ENCODE measurements around the gene SSB.

Gene SSB

GRCh38 chr2:169771612-169772011 is 27.1 kb upstream of the SSB start:
- Mint-ChIP-seq H3K27ac (no peak overlapping the region), H3K4me1 (ENCODE audit: low read depth) (peaks cover 6% of the 10 kb centered on the region), H3K4me3 (no peak overlapping the region), H3K36me3 (ENCODE audit: low read depth) (no peaks in the 10 kb centered on the region), H3K27me3 (ENCODE audit: low read depth) (peaks cover 14% of the 10 kb centered on the region), H3K9me3 (no peaks in the 10 kb centered on the region)

- no peak overlapping the region for H3K27ac Mint-ChIP-seq
Observed at GRCh38 chr2:169772651-169773050, 26.0 kb upstream of the SSB start.

DNA sequence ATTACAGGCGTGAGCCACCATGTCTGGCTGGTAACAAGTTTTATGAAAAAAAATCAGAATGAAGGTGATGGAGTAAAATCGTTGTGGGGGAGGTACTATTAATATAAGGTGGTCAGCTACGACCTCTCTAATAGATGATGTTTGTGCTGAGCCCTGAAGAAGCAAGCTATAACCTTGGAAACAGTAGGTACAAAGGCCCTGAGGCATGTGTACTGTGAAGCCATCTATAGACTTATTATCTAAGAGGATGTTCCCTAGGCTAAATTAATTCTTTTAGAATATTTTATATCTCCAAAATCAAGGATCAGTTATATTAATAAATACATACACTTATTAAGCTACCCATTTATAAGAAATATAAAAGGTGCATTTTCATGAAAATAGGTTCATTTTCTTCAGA is 23.3 kb upstream of the SSB start:
- Mint-ChIP-seq H3K9me3 (no peaks in the 10 kb centered on the region), H3K4me3 (no peak overlapping the region), H3K27me3 (ENCODE audit: low read depth) (peaks cover 3% of the 10 kb centered on the region), H3K4me1 (ENCODE audit: low read depth) (peaks cover 3% of the 10 kb centered on the region), H3K36me3 (ENCODE audit: low read depth) (no peaks in the 10 kb centered on the region), H3K27ac (no peak overlapping the region)

More at GRCh38 chr2:169772651-169773050, 26.0 kb upstream of the SSB start:
- no peak overlapping the region for H3K4me3 Mint-ChIP-seq
- no peaks in the 10 kb centered on the region for H3K9me3 Mint-ChIP-seq
- no peaks in the 10 kb centered on the region for H3K36me3 Mint-ChIP-seq (ENCODE audit: low read depth)
- H3K4me1 Mint-ChIP-seq (ENCODE audit: low read depth) = no peaks in the 10 kb centered on the region
- H3K27me3 Mint-ChIP-seq (ENCODE audit: low read depth) = peaks cover 14% of the 10 kb centered on the region

DNA sequence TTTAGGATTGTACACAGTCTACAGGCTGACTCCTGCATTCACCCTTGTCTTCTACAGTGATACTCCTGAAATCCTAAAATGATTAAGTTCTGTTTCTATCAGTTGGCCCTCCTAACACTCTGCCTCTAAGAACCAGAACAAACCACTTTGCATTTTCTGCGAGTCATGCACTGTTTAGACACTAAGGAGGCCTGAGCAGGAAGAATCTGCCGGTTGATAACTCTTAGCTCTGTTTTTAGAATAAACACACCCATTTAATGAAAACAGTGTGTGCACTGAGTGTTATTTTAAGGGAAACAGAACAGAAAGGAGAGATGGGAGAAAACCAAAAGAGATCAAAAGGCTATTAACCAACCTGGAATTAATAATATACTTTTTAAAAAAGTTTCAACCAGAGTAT is 22.9 kb upstream of the SSB start:
- no peak overlapping the region for H3K27ac Mint-ChIP-seq
- H3K36me3 Mint-ChIP-seq (ENCODE audit: low read depth) = no peaks in the 10 kb centered on the region
- peaks cover 3% of the 10 kb centered on the region for H3K27me3 Mint-ChIP-seq (ENCODE audit: low read depth)

GRCh38 chr2:169776252-169776761 is 22.4 kb upstream of the SSB start:
- Mint-ChIP-seq H3K9me3 (no peaks in the 10 kb centered on the region), H3K4me1 (ENCODE audit: low read depth) (peaks cover 3% of the 10 kb centered on the region), H3K27me3 (ENCODE audit: low read depth) (peaks cover 3% of the 10 kb centered on the region)

More for the DNA sequence above, 22.9 kb upstream of the SSB start:
- no peaks in the 10 kb centered on the region for H3K9me3 Mint-ChIP-seq
- H3K4me1 Mint-ChIP-seq (ENCODE audit: low read depth) = peaks cover 3% of the 10 kb centered on the region
- H3K4me3 Mint-ChIP-seq = no peak overlapping the region

DNA sequence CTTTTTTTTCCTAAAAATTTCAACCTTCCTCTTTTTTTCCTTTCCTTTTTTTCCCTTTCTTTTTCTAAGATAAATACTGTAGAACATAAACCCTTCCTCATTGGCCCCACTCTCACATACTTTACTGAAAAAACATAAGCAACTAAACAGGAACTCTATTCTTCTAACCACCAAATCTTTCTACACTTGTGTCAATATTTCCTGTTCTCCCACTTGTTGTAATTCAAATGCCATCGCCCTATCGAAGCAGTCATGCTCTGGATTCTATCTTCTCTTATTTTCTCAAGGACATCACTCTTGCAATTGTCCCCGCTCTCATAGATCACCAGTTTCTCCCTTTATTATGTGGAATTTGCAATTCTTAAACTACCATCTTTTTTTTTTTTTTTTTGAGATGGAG is 20.2 kb upstream of the SSB start:
- Mint-ChIP-seq H3K27ac (no peak overlapping the region), H3K4me1 (ENCODE audit: low read depth) (peaks cover 3% of the 10 kb centered on the region), H3K36me3 (ENCODE audit: low read depth) (no peaks in the 10 kb centered on the region), H3K27me3 (ENCODE audit: low read depth) (peaks cover 8% of the 10 kb centered on the region), H3K9me3 (no peaks in the 10 kb centered on the region), H3K4me3 (no peak overlapping the region)

More at GRCh38 chr2:169776252-169776761, 22.4 kb upstream of the SSB start:
- no peak overlapping the region for H3K4me3 Mint-ChIP-seq
- H3K27ac Mint-ChIP-seq = no peak overlapping the region
- H3K36me3 Mint-ChIP-seq (ENCODE audit: low read depth) = no peaks in the 10 kb centered on the region

GRCh38 chr2:169781249-169782013 is 17.2 kb upstream of the SSB start:
- Mint-ChIP-seq H3K27me3 (ENCODE audit: low read depth) (peaks cover 8% of the 10 kb centered on the region), H3K27ac (no peak overlapping the region), H3K36me3 (ENCODE audit: low read depth) (no peaks in the 10 kb centered on the region), H3K4me1 (ENCODE audit: low read depth) (peaks cover 3% of the 10 kb centered on the region), H3K4me3 (no peak overlapping the region), H3K9me3 (no peaks in the 10 kb centered on the region)

DNA sequence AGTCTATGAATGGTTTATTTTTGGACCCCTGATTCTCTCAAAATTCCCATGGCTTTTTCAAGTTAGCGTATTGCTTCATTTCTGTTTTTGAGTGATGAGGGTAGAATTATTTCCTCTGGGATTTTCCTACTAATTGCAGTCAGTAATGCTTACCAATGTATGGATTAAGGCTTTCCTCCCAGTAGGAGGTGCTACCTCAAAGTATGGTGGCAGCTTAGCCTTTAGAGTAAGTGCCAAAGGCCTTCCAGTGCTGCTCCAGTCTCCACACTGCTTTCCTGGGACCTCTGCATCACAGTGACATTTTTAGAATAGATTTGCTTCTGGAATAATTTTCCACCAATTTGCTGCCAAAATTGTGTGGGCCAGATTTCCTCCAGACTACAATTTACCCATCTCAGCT is 16.2 kb upstream of the SSB start:
- H3K27me3 Mint-ChIP-seq (ENCODE audit: low read depth) = peaks cover 9% of the 10 kb centered on the region
- no peak overlapping the region for H3K4me3 Mint-ChIP-seq
- H3K4me1 Mint-ChIP-seq (ENCODE audit: low read depth) = peaks cover 3% of the 10 kb centered on the region
- H3K36me3 Mint-ChIP-seq (ENCODE audit: low read depth) = no peaks in the 10 kb centered on the region
- H3K27ac Mint-ChIP-seq = no peak overlapping the region
- H3K9me3 Mint-ChIP-seq = no peaks in the 10 kb centered on the region

DNA sequence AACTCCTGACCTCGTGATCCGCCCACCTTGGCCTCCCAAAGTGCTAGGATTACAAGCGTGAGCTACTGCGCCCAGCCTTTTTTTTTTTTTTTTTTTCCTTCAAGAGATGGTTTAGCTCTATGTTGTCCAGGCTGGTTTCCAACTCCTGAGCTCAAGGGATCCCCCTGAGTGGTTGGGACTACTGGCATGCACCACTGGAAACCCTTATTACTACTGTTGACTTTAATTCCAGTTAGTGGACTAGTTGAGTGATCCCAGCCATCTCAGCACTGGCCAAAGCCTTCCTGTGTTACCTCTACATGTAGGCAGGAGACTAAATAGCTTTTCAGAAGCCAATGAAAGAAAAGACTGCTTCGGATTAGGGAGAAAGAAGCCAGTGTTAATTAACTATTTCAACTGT is 8.1 kb upstream of the SSB start:
- Mint-ChIP-seq H3K4me1 (ENCODE audit: low read depth) (peaks cover 7% of the 10 kb centered on the region), H3K9me3 (no peaks in the 10 kb centered on the region), H3K4me3 (no peak overlapping the region), H3K27me3 (ENCODE audit: low read depth) (peaks cover 38% of the 10 kb centered on the region), H3K36me3 (ENCODE audit: low read depth) (no peaks in the 10 kb centered on the region), H3K27ac (no peak overlapping the region)

- Mint-ChIP-seq H3K27me3 (ENCODE audit: low read depth) (peaks cover 18% of the 10 kb centered on the region), H3K4me1 (ENCODE audit: low read depth) (peaks cover 9% of the 10 kb centered on the region), H3K36me3 (ENCODE audit: low read depth) (peaks cover 5% of the 10 kb centered on the region), H3K9me3 (no peaks in the 10 kb centered on the region), H3K27ac (no peak overlapping the region), H3K4me3 (no peak overlapping the region)
Observed at GRCh38 chr2:169795181-169795580, 3.5 kb upstream of the SSB start.

DNA sequence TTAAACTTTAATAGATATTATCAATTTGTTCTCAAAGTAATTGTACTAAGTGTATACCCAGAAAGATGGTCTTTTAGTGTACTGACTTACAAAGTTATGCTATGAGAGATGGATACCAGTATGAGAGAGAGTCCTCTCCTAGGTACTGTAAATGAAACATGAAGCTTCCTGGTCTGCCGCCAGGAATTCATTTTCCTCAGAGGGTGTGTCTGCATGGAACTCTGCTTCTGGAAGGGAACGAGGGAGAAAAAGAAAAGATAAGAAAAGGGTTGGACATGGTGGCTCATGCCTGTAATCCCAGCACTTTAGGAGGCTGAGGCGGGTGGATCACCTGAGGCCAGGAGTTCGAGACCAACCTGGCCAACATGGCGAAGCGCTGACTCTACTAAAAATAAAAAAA is 2.2 kb upstream of the SSB start:
- no peaks in the 10 kb centered on the region for H3K9me3 Mint-ChIP-seq
- H3K36me3 Mint-ChIP-seq (ENCODE audit: low read depth) = peaks cover 7% of the 10 kb centered on the region
- H3K4me3 Mint-ChIP-seq = no peak overlapping the region
- peaks cover 18% of the 10 kb centered on the region for H3K27me3 Mint-ChIP-seq (ENCODE audit: low read depth)
- peaks cover 12% of the 10 kb centered on the region for H3K4me1 Mint-ChIP-seq (ENCODE audit: low read depth)
- H3K27ac Mint-ChIP-seq = no peak overlapping the region

DNA sequence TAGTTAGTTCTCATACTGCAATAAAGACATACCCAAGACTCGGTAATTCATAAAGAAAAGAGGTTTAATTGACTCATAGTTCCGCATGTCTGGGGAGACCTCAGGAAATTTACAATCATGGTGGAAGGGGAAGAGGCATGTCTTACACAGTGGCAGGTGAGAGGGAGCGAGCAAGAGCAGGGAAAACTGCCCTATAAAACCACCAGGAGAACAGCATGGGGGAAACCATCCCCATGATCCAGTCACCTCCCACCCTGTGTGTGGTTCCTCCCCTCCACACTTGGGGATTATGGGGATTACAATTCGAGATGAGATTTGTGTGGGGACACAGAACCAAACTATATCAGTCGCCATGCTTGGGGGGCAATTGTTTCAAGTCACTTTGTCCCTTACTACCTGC is 1.1 kb upstream of the SSB start:
- peaks cover 14% of the 10 kb centered on the region for H3K27me3 Mint-ChIP-seq (ENCODE audit: low read depth)
- H3K9me3 Mint-ChIP-seq = no peaks in the 10 kb centered on the region
- H3K4me1 Mint-ChIP-seq (ENCODE audit: low read depth) = peaks cover 18% of the 10 kb centered on the region
- peak overlapping the region; percentile 63 for H3K4me3 Mint-ChIP-seq
- H3K36me3 Mint-ChIP-seq (ENCODE audit: low read depth) = peaks cover 11% of the 10 kb centered on the region
- H3K27ac Mint-ChIP-seq = peak overlapping the region; percentile 22

DNA sequence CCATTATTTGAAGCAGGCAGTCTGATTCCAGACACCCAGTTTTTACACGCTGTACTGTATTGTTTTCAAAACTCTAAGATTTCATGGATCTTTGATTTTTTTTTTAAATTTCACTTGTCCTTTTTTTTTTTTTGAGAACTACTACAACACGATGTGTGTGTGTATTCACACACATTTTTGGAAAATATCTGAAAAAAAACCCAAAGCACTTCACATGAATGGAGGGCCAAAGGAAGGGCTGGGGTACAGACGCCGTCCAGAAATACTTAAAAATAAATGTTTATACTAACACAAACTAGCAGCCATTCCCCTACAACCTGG is 314 bp upstream of the SSB start:
- Mint-ChIP-seq H3K9me3 (no peaks in the 10 kb centered on the region), H3K4me1 (ENCODE audit: low read depth) (peaks cover 19% of the 10 kb centered on the region), H3K4me3 (peak overlapping the region; percentile 78), H3K36me3 (ENCODE audit: low read depth) (peaks cover 12% of the 10 kb centered on the region), H3K27ac (peak overlapping the region; percentile 72), H3K27me3 (ENCODE audit: low read depth) (peaks cover 10% of the 10 kb centered on the region)

- peaks cover 15% of the 10 kb centered on the region for H3K4me1 Mint-ChIP-seq (ENCODE audit: low read depth)
- H3K4me3 Mint-ChIP-seq = no peak overlapping the region
- no peak overlapping the region for H3K27ac Mint-ChIP-seq
- H3K36me3 Mint-ChIP-seq (ENCODE audit: low read depth) = peaks cover 30% of the 10 kb centered on the region
- H3K27me3 Mint-ChIP-seq (ENCODE audit: low read depth) = no peaks in the 10 kb centered on the region
- H3K9me3 Mint-ChIP-seq = no peaks in the 10 kb centered on the region
Observed at GRCh38 chr2:169803480-169803879, 4.8 kb downstream of the SSB start.

DNA sequence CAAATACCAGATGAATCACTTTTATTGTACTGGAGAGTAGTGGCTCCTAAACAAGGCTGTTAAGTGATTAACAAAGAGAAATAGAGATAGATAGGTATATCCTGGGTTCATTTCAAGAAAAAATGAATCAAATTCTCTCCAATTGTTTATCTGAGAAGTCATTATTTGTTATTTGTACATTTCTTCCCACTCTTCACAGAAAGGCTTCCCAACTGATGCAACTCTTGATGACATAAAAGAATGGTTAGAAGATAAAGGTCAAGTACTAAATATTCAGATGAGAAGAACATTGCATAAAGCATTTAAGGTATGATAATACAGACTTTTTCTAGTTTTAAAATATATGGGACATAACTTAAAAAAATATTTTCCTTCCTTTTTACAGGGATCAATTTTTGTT is 7.9 kb downstream of the SSB start:
- Mint-ChIP-seq H3K27me3 (ENCODE audit: low read depth) (no peaks in the 10 kb centered on the region), H3K4me3 (no peak overlapping the region), H3K36me3 (ENCODE audit: low read depth) (peaks cover 42% of the 10 kb centered on the region), H3K27ac (no peak overlapping the region), H3K4me1 (ENCODE audit: low read depth) (peaks cover 9% of the 10 kb centered on the region), H3K9me3 (no peaks in the 10 kb centered on the region)
